Activated CD4-positive, alpha-beta memory T cell treated with anti-CD3 and anti-CD28 coated beads, Interleukin-2, amount 10 ng/mL, durations not matched to agents 7 days and 5 days (primary cell): Measurements from ENCODE around the gene STK35. TPM values are rescaled to one million over a fixed set of nuclear protein-coding genes. Genes with fewer than 3 reads are reported as not detected.

Experiments used
- CTCF ChIA-PET: fragments of 350-600 bp; sonication (Branson Sonifier 250); formaldehyde crosslinking; loops from one replicate; lab custom pipeline; 2021; ENCODE audit warnings: antibody characterized with exemption, inconsistent platforms; lab: Charles Lee
- POLR2A ChIA-PET: fragments of 350-600 bp; sonication (Branson Sonifier 250); formaldehyde crosslinking; loops from one replicate; lab custom pipeline; 2021; ENCODE audit warnings: antibody characterized with exemption; lab: Charles Lee
- DNase-seq: peaks from one replicate; pipeline ENCODE4 v3.0.0-alpha.2; 2020
- H3K27ac Mint-ChIP-seq: one replicate; pipeline ENCODE4 v1.8.0; 2021; ENCODE audit warnings: mild to moderate bottlenecking, mixed read lengths
- H3K27me3 Mint-ChIP-seq: one replicate; pipeline ENCODE4 v1.8.0; 2021; ENCODE audit warnings: mixed read lengths
- H3K36me3 Mint-ChIP-seq: one replicate; pipeline ENCODE4 v1.8.0; 2021; ENCODE audit warnings: low read depth, mixed read lengths
- H3K4me1 Mint-ChIP-seq: one replicate; pipeline ENCODE4 v1.8.0; 2021; ENCODE audit warnings: mixed read lengths
- H3K4me3 Mint-ChIP-seq: one replicate; pipeline ENCODE4 v1.8.0; 2021; ENCODE audit warnings: mild to moderate bottlenecking, mixed read lengths
- H3K9me3 Mint-ChIP-seq: one replicate; pipeline ENCODE4 v1.8.0; 2021; ENCODE audit warnings: mixed read lengths
- total RNA-seq, 2 experiments: library from RNA; stranded (reverse); gene quantifications; one replicate each; pipeline ENCODE4 v1.2.3, GENCODE V29; 2021

STK35 gene
- 10 to 100 TPM; 18.5 to 18.9 TPM for total RNA-seq

- CTCF ChIA-PET = no interaction called here
Observed at GRCh38 chr20:2101057-2101864, at the start of gene STK35. Gene STK35 (plus strand): TSS chr20:2101827. CDS start chr20:2101882, 55 bp downstream.

GRCh38 chr20:2051946-2052345 is 49.7 kb upstream of the STK35 start:
- Mint-ChIP-seq H3K9me3 (no peaks in the 10 kb centered on the region), H3K27ac (no peak overlapping the region), H3K27me3 (peaks cover 9% of the 10 kb centered on the region), H3K4me3 (no peak overlapping the region), H3K4me1 (no peaks in the 10 kb centered on the region), H3K36me3 (no peaks in the 10 kb centered on the region)
- DNase-seq = no peak
- ChIA-PET POLR2A (no interaction called here), CTCF (no interaction called here)

More at GRCh38 chr20:2101057-2101864, at the start of gene STK35:
- H3K4me3 Mint-ChIP-seq = peak within 1 kb of the TSS; percentile 93
- H3K9me3 Mint-ChIP-seq = no peaks in the 10 kb centered on the region
- peaks cover 41% of the 10 kb centered on the region for H3K4me1 Mint-ChIP-seq
- H3K36me3 Mint-ChIP-seq = peaks cover 20% of the 10 kb centered on the region
- POLR2A ChIA-PET = interaction anchor here (0.6 to 4.3 kb wide), 8 partner anchors 7 to 979 kb away, joined by 3 to 37 read pairs (median 4); no protein-coding TSS in a partner anchor
- H3K27ac Mint-ChIP-seq = peak within 1 kb of the TSS; percentile 99
- no peaks in the 10 kb centered on the region for H3K27me3 Mint-ChIP-seq
- DNase-seq = peak; percentile 70

GRCh38 chr20:2052741-2053140 is 48.9 kb upstream of the STK35 start:
- ChIA-PET CTCF (no interaction called here), POLR2A (no interaction called here)
- no peak for DNase-seq
- Mint-ChIP-seq H3K27me3 (peaks cover 9% of the 10 kb centered on the region), H3K4me1 (no peaks in the 10 kb centered on the region), H3K4me3 (no peak overlapping the region), H3K36me3 (no peaks in the 10 kb centered on the region), H3K27ac (no peak overlapping the region), H3K9me3 (peaks cover under 1% of the 10 kb centered on the region)

- no peak overlapping the region for H3K4me3 Mint-ChIP-seq
- H3K36me3 Mint-ChIP-seq = no peaks in the 10 kb centered on the region
- H3K27me3 Mint-ChIP-seq = peaks cover 8% of the 10 kb centered on the region
- no peaks in the 10 kb centered on the region for H3K4me1 Mint-ChIP-seq
- H3K27ac Mint-ChIP-seq = no peak overlapping the region
- peaks cover 4% of the 10 kb centered on the region for H3K9me3 Mint-ChIP-seq
- POLR2A ChIA-PET = no interaction called here
- CTCF ChIA-PET = interaction anchor here (1.0 kb wide), 1 partner anchor 88 kb away, joined by 3 read pairs; no protein-coding TSS in a partner anchor
- no peak for DNase-seq
Observed at GRCh38 chr20:2053615-2054014, 48.0 kb upstream of the STK35 start.

GRCh38 chr20:2054911-2055310 is 46.7 kb upstream of the STK35 start:
- Mint-ChIP-seq H3K4me3 (no peak overlapping the region), H3K36me3 (no peaks in the 10 kb centered on the region), H3K4me1 (no peaks in the 10 kb centered on the region), H3K9me3 (peaks cover 4% of the 10 kb centered on the region), H3K27me3 (peaks cover 9% of the 10 kb centered on the region), H3K27ac (no peak overlapping the region)
- CTCF ChIA-PET = no interaction called here
- DNase-seq = no peak
- POLR2A ChIA-PET = no interaction called here

DNA sequence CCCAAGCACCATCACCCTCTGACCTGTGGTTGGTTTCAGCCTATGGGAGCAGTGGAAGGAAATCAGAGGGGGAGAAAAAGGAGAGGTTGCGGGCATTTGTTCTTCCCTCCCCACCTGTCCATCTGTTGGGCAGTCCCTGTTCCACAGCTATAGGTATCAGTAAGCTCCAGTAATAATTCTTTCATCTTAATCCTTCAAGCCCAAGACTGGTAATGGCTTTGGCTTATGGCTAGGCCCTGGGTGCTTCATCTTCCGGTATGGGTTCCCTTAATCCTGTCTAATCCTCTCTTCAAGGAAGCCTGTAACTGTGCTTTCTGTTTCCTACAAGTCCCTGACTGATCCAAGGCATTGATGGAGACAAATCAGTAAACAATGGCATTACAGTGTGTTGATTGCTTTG is 42.2 kb upstream of the STK35 start:
- Mint-ChIP-seq H3K4me3 (no peak overlapping the region), H3K36me3 (no peaks in the 10 kb centered on the region), H3K27ac (no peak overlapping the region), H3K27me3 (peaks cover 11% of the 10 kb centered on the region), H3K4me1 (no peaks in the 10 kb centered on the region), H3K9me3 (peaks cover 4% of the 10 kb centered on the region)
- DNase-seq = no peak
- ChIA-PET POLR2A (no interaction called here), CTCF (no interaction called here)

GRCh38 chr20:2065099-2065498 is 36.5 kb upstream of the STK35 start:
- H3K36me3 Mint-ChIP-seq = no peaks in the 10 kb centered on the region
- POLR2A ChIA-PET = interaction anchor here (1.9 kb wide), 1 partner anchor 36 kb away, joined by 4 read pairs; the partner anchor contains the start of gene STK35

GRCh38 chr20:2066461-2067122 is 35.0 kb upstream of the STK35 start:
- ChIA-PET POLR2A (interaction anchor here (0.6 to 1.9 kb wide), 2 partner anchors 35 to 52 kb away, joined by 4 read pairs; partner anchors contain the start of gene STK35), CTCF (interaction anchor here (0.5 kb wide), 1 partner anchor 246 kb away, joined by 5 read pairs; no protein-coding TSS in a partner anchor)

More at GRCh38 chr20:2065099-2065498, 36.5 kb upstream of the STK35 start:
- Mint-ChIP-seq H3K27ac (no peak overlapping the region), H3K4me3 (no peak overlapping the region), H3K27me3 (peaks cover 18% of the 10 kb centered on the region), H3K9me3 (no peaks in the 10 kb centered on the region), H3K4me1 (no peaks in the 10 kb centered on the region)
- CTCF ChIA-PET = no interaction called here
- no peak for DNase-seq

GRCh38 chr20:2080532-2081224 is 20.9 kb upstream of the STK35 start:
- POLR2A ChIA-PET = no interaction called here
- no peak for DNase-seq
- peaks cover 30% of the 10 kb centered on the region for H3K27me3 Mint-ChIP-seq
- H3K4me1 Mint-ChIP-seq = no peaks in the 10 kb centered on the region
- CTCF ChIA-PET = no interaction called here
- H3K27ac Mint-ChIP-seq = no peak overlapping the region
- H3K9me3 Mint-ChIP-seq = no peaks in the 10 kb centered on the region
- no peak overlapping the region for H3K4me3 Mint-ChIP-seq
- no peaks in the 10 kb centered on the region for H3K36me3 Mint-ChIP-seq

More at GRCh38 chr20:2066461-2067122, 35.0 kb upstream of the STK35 start:
- Mint-ChIP-seq H3K9me3 (peaks cover 3% of the 10 kb centered on the region), H3K36me3 (no peaks in the 10 kb centered on the region), H3K4me1 (no peaks in the 10 kb centered on the region), H3K27ac (no peak overlapping the region), H3K27me3 (peaks cover 20% of the 10 kb centered on the region), H3K4me3 (no peak overlapping the region)
- no peak for DNase-seq

DNA sequence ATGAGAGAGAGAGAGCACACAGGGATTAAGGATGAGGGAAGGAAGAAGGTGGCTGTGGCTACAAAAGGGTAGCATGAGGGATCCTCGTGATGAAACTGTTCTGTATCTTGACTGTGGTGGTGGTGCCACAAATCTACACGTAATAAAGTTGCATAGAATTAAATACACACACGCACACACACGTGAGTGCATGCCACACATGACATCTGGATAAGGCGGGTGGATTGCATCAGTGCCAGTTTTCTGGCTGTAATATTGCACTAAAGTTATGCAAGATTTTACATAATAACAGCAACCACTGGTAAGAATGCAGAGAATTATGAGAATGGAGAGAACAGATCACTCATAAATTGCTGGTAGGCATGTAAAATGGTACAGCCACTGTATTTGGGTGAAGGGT is 16.9 kb upstream of the STK35 start:
- H3K36me3 Mint-ChIP-seq = no peaks in the 10 kb centered on the region
- peaks cover 35% of the 10 kb centered on the region for H3K27me3 Mint-ChIP-seq
- POLR2A ChIA-PET = no interaction called here
- no peaks in the 10 kb centered on the region for H3K4me1 Mint-ChIP-seq
- CTCF ChIA-PET = no interaction called here
- no peak for DNase-seq
- H3K9me3 Mint-ChIP-seq = no peaks in the 10 kb centered on the region
- H3K4me3 Mint-ChIP-seq = no peak overlapping the region
- H3K27ac Mint-ChIP-seq = no peak overlapping the region

GRCh38 chr20:2086177-2086979 is 15.2 kb upstream of the STK35 start:
- Mint-ChIP-seq H3K27me3 (peaks cover 41% of the 10 kb centered on the region), H3K36me3 (no peaks in the 10 kb centered on the region), H3K4me3 (no peak overlapping the region), H3K4me1 (no peaks in the 10 kb centered on the region), H3K9me3 (no peaks in the 10 kb centered on the region), H3K27ac (no peak overlapping the region)
- DNase-seq = no peak
- CTCF ChIA-PET = no interaction called here
- POLR2A ChIA-PET = no interaction called here

GRCh38 chr20:2086980-2087377 is 14.6 kb upstream of the STK35 start:
- Mint-ChIP-seq H3K4me1 (no peaks in the 10 kb centered on the region), H3K36me3 (no peaks in the 10 kb centered on the region)

More at GRCh38 chr20:2086980-2087377, 14.6 kb upstream of the STK35 start:
- ChIA-PET CTCF (no interaction called here), POLR2A (no interaction called here)
- Mint-ChIP-seq H3K27ac (no peak overlapping the region), H3K27me3 (peaks cover 39% of the 10 kb centered on the region), H3K4me3 (no peak overlapping the region), H3K9me3 (no peaks in the 10 kb centered on the region)
- DNase-seq = no peak
